A549 (cell line): ENCODE results near the gene RNF144A.

Experiments used
- CTCF ChIP-seq: fragments of >200 bp; sonication (Bioruptor Twin); formaldehyde crosslinking; IDR thresholded peaks from 3 replicates; pipeline ENCODE4 v1.5.1; 2016
- EHMT2 ChIP-seq: fragments of 200-600 bp; sonication (generic); IDR thresholded peaks from 2 replicates; pipeline ENCODE4 v1.6.1; 2016; ENCODE audit warnings: antibody characterized with exemption, low read depth, mild to moderate bottlenecking, moderate library complexity
- ELK1 ChIP-seq: fragments of 150-350 bp; IDR thresholded peaks from 2 replicates; pipeline ENCODE4 v1.6.1; 2014; ENCODE audit warnings: low read depth, mild to moderate bottlenecking, low read length
- JUNB ChIP-seq: fragments of >200 bp; sonication (Bioruptor Twin); formaldehyde crosslinking; IDR thresholded peaks from 2 replicates; pipeline ENCODE4 v1.6.1; 2016
- MAFK ChIP-seq: fragments of 450-650 bp; IDR thresholded peaks from 2 replicates; pipeline ENCODE4 v1.6.1; 2014; ENCODE audit not compliant: partially characterized antibody
- MAX ChIP-seq: IDR thresholded peaks from 2 replicates; pipeline ENCODE4 v1.6.1; 2012
- PHF8 ChIP-seq: fragments of 200-600 bp; sonication (generic); IDR thresholded peaks from 2 replicates; pipeline ENCODE4 v1.6.1; 2016; ENCODE audit warnings: low read depth, mild to moderate bottlenecking, antibody characterized with exemption, moderate library complexity, borderline replicate concordance
- RCOR1 ChIP-seq: fragments of 150-350 bp; IDR thresholded peaks from 2 replicates; pipeline ENCODE4 v1.6.1; 2014; ENCODE audit warnings: antibody characterized with exemption, low read length, low read depth
- RFX5 ChIP-seq: fragments of 450-650 bp; IDR thresholded peaks from 2 replicates; pipeline ENCODE4 v1.7.1; 2014; ENCODE audit warnings: antibody characterized with exemption, mild to moderate bottlenecking, moderate library complexity
- SMC3 ChIP-seq: fragments of >200 bp; sonication (Bioruptor Twin); formaldehyde crosslinking; IDR thresholded peaks from 3 replicates; pipeline ENCODE4 v1.6.1; 2018; ENCODE audit warnings: inconsistent platforms

DNA sequence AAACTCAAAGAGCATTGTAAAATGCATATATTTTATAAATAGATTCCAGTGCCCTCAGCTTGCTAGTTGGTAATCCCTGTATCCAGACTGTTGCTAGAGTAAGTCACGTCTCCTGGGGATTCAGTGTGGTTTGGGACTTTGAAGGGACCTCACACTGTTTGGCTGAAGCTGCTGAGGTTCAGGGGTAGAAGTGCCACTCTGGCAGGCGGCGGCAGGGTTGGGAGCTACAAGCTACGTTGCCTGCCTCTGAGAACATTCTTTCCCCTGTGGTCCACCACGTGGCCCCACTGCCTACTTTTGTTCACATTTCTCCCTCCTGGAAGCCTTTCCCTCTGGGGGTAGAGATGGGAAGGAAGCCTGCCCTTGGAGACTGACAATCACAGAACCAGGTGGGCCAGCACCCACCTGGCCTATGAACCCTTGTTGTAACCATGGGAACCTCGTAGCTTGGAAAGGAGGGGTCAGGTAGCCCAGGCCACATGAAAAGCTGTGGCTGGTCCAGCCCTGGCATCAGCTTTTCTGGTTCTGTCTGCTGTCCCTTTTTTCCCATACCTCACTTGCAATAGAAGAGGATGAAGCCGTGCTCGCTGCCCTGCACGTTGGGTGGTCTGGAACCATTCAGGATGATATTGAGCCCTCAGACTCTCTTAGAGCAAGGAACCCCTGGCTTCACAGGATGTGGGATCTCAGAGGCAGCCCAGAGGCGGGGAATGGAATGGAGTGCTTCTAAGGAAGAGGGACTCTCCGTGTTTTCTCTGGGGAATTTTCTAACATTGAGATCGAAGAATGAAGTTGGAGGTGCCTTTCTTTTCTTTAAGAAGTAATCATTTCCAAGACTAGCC lies 2.9 kb downstream of the RNF144A start:
- no peak for TF ChIP-seq SMC3
- TF ChIP-seq CTCF, result no peak
- no peak for TF ChIP-seq ELK1
- TF ChIP-seq MAX, result no peak
- TF ChIP-seq JUNB, result no peak
- no peak for TF ChIP-seq PHF8
- no peak for TF ChIP-seq EHMT2
- no peak for TF ChIP-seq RFX5
- no peak for TF ChIP-seq MAFK
- no peak for TF ChIP-seq RCOR1
